Hepatocyte (in vitro differentiated cells): ENCODE data around the gene TEPSIN.

ENCODE experiments used
- CTCF ChIP-seq: fragments of 200-600 bp; sonication (generic); IDR thresholded peaks from 2 replicates; pipeline ENCODE4 v1.5.1; 2016; ENCODE audit warnings: antibody characterized with exemption, mild to moderate bottlenecking; ENCODE audit not compliant: poor library complexity
- EZH2 ChIP-seq: fragments of 200-600 bp; sonication (generic); IDR thresholded peaks from 2 replicates; pipeline ENCODE4 v1.6.1; 2016; ENCODE audit warnings: antibody characterized with exemption, mild to moderate bottlenecking, borderline replicate concordance
- EZH2phosphoT487 ChIP-seq: fragments of 200-600 bp; sonication (generic); IDR thresholded peaks from one replicate; pipeline ENCODE4 v1.6.1; 2018; ENCODE audit warnings: antibody characterized with exemption, mild to moderate bottlenecking, low read depth, moderate library complexity; ENCODE audit not compliant: unreplicated experiment, severe bottlenecking

- no peak for TF ChIP-seq CTCF
- no peak for TF ChIP-seq EZH2
- no peak for TF ChIP-seq EZH2phosphoT487
These were observed 8.6 kb downstream of the TEPSIN start for GRCh38 chr17:81230043-81230820.
